Thoracic aorta (tissue), 2 donors: Measurements from ENCODE around the gene MEG3. TPM values are rescaled to one million over a fixed set of nuclear protein-coding genes. Genes with fewer than 3 reads are reported as not detected.

Experiments used
- ATAC-seq: fragments of 150-250 bp; one replicate; pipeline ENCODE4 v1.8.0; 2017; ENCODE audit warnings: low read depth; ENCODE audit not compliant: insufficient number of reproducible peaks, low FRiP score
- DNase-seq: peaks from one replicate; pipeline ENCODE4 v3.0.0-alpha.2; 2020; ENCODE audit warnings: low spot score
- H3K27ac ChIP-seq, 2 donors: fragments of 200-600 bp; sonication (generic); 1 replicate in 1 of 2; 2 replicates in 1 of 2; pipeline ENCODE4 v1.5.1; 2016; ENCODE audit warnings: mild to moderate bottlenecking in 2 of 2, moderate library complexity in 2 of 2
- H3K27me3 ChIP-seq: fragments of 200-600 bp; sonication (generic); replicated peaks from 2 replicates; pipeline ENCODE4 v1.6.0; 2016; ENCODE audit warnings: mild to moderate bottlenecking; ENCODE audit not compliant: insufficient read depth
- H3K36me3 ChIP-seq: fragments of 200-600 bp; sonication (generic); one replicate; pipeline ENCODE4 v1.5.1; 2016
- H3K4me1 ChIP-seq, 2 donors: fragments of 200-600 bp; sonication (generic); 1 replicate in 1 of 2; 2 replicates in 1 of 2; pipeline versions ENCODE4 v1.5.1 to v1.6.0; 2016; ENCODE audit warnings: low read depth in 2 of 2, mild to moderate bottlenecking in 1 of 2; ENCODE audit not compliant: control insufficient read depth in 1 of 2
- H3K4me3 ChIP-seq: fragments of 200-600 bp; sonication (generic); 2 replicates; pipeline ENCODE4 v1.5.1; 2016; ENCODE audit warnings: mild to moderate bottlenecking
- H3K9me3 ChIP-seq: fragments of 200-600 bp; sonication (generic); 2 replicates; pipeline ENCODE4 v1.5.1; 2016
- CTCF ChIP-seq: fragments of 200-600 bp; sonication (generic); IDR thresholded peaks from one replicate; pipeline ENCODE4 v1.5.1; 2019; ENCODE audit warnings: antibody characterized with exemption
- total RNA-seq, 2 donors: library from RNA; depleted of rRNA; stranded (reverse); fragments of >200 nt; gene quantifications; one replicate each; pipeline versions ENCODE4 v1.1.0 to v1.2.3, GENCODE V29; 2016

MEG3 gene
- total RNA-seq, 2 donors from 2014 or later, result 127 to 153 TPM

DNA sequence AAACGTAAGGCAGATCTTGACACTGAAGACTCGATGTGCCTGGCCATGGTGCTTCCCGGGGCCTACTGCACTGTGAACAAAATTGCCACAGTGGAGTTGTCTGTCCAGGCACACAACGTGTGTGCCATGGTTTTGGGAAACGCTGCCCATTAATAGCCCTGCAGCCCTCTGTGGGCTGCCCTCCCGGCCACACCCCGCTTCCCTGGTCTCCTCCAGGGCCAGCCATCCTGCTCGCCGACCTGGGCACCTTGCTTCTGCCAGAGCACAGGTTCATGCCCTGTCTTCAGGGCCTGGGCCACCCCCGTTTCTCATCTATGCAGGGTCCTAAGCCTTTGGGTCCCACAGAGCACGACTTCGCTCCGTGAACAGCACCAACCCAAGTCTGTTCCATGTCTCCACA is 18.9 kb downstream of the MEG3 start:
- Histone ChIP-seq H3K4me3 (no peak overlapping the region), H3K4me1 (no peaks in the 10 kb centered on the region), H3K27me3 (no peaks in the 10 kb centered on the region), H3K36me3 (no peaks in the 10 kb centered on the region), H3K27ac (no peak overlapping the region), H3K9me3 (no peaks in the 10 kb centered on the region)
- DNase-seq (no peak), ATAC-seq (no peak)
- no peak for TF ChIP-seq CTCF

- Histone ChIP-seq H3K27ac (no peak overlapping the region), H3K4me3 (no peak overlapping the region), H3K36me3 (no peaks in the 10 kb centered on the region), H3K9me3 (no peaks in the 10 kb centered on the region), H3K27me3 (no peaks in the 10 kb centered on the region), H3K4me1 (no peaks in the 10 kb centered on the region)
- TF ChIP-seq CTCF, result no peak
- ATAC-seq (no peak), DNase-seq (no peak)
Measured at GRCh38 chr14:100845341-100845740, 19.4 kb downstream of the MEG3 start.

DNA sequence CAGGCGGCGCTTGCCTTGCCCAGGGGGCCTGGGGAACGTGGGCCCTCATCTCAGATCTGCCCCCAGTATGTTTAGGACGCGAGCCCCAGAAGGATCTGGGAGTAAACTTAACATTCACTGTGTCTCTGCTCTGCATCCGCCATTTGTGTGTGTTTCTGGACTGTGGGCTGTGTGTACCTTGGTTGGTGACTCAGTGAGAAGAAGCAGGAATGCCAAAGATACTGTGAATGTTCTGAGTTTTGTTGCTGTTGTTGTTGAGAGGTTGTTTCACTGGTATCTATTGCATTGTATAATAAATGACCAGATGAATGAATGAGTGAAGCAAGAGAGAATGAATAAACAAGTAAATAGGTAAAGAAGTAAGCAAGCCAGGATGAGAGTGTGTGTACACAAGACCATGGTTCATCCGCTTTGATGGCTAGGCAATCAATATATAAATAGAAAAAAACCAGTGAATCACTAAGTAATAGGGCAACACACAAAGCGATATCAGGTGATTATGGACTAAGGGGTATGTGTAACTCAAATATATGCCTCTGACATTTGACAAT is 20.5 kb downstream of the MEG3 start:
- no peak overlapping the region for H3K27ac ChIP-seq
- no peak for DNase-seq
- ATAC-seq, result no peak
- no peaks in the 10 kb centered on the region for H3K36me3 ChIP-seq
- H3K4me1 ChIP-seq, result no peaks in the 10 kb centered on the region
- H3K27me3 ChIP-seq, result no peaks in the 10 kb centered on the region
- TF ChIP-seq CTCF, result no peak
- no peak overlapping the region for H3K4me3 ChIP-seq
- no peaks in the 10 kb centered on the region for H3K9me3 ChIP-seq

DNA sequence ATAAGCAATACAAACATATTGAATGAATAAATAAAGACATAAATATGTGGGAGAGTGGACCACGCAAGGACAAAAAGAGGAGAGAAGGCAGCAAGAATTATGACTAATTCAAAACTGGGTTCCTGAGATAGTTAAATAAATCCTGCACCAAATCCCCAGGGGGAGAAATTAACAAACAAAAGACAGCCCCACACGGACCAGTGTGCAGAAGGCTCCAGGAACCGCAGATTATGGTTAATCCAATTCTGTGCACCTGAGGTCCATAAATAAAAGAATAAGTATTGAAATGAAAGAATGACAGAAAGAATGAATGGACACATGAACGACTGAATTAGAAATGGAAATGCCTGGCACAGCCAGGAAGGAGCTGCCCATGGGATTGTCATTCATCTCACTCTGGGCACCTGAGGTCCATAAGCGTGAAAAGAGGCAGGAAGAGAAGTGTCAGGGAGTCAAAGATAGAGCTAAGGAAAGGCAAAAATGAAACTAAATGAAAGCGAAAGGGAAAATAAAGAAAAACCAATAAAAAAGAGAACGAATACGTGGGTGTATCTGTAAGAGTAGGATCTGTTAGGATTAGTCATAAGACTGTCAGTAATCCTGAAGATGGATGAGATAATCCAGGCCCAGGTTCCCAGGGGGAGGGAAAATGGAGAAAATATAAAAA is 23.3 kb downstream of the MEG3 start:
- no peaks in the 10 kb centered on the region for H3K27me3 ChIP-seq
- H3K9me3 ChIP-seq, result no peaks in the 10 kb centered on the region
- no peak overlapping the region for H3K4me3 ChIP-seq
- no peaks in the 10 kb centered on the region for H3K4me1 ChIP-seq
- DNase-seq, result no peak
- H3K36me3 ChIP-seq, result no peaks in the 10 kb centered on the region
- no peak overlapping the region for H3K27ac ChIP-seq
- TF ChIP-seq CTCF, result no peak
- ATAC-seq, result no peak

- no peaks in the 10 kb centered on the region for H3K36me3 ChIP-seq
- no peak for DNase-seq
- no peak overlapping the region for H3K27ac ChIP-seq
- peak; percentile 53 for TF ChIP-seq CTCF
- no peaks in the 10 kb centered on the region for H3K4me1 ChIP-seq
- H3K27me3 ChIP-seq, result no peaks in the 10 kb centered on the region
- no peak for ATAC-seq
- H3K9me3 ChIP-seq, result no peaks in the 10 kb centered on the region
- no peak overlapping the region for H3K4me3 ChIP-seq
Measured at GRCh38 chr14:100850841-100851585, 25.1 kb downstream of the MEG3 start.
